Glutamatergic neuron (in vitro differentiated cells): ENCODE data around the gene PAMR1. TPM values are rescaled to one million over a fixed set of nuclear protein-coding genes. Genes with fewer than 3 reads are reported as not detected.

Source experiments
- DNase-seq: peaks from one replicate; pipeline ENCODE4 v3.0.0; 2022
- H3K27ac Mint-ChIP-seq: one replicate; pipeline ENCODE4 v1.8.0; 2020; ENCODE audit warnings: mild to moderate bottlenecking, mixed read lengths, inconsistent platforms; ENCODE audit not compliant: unreplicated experiment
- H3K27me3 Mint-ChIP-seq: one replicate; pipeline ENCODE4 v1.8.0; 2020; ENCODE audit warnings: mild to moderate bottlenecking, moderate library complexity, mixed read lengths, inconsistent platforms; ENCODE audit not compliant: unreplicated experiment
- H3K36me3 Mint-ChIP-seq: one replicate; pipeline ENCODE4 v1.8.0; 2020; ENCODE audit warnings: mild to moderate bottlenecking, mixed read lengths, inconsistent platforms; ENCODE audit not compliant: unreplicated experiment
- H3K4me1 Mint-ChIP-seq: one replicate; pipeline ENCODE4 v1.8.0; 2020; ENCODE audit warnings: mild to moderate bottlenecking, low read depth, mixed read lengths, inconsistent platforms; ENCODE audit not compliant: unreplicated experiment
- H3K4me3 Mint-ChIP-seq: one replicate; pipeline ENCODE4 v1.8.0; 2020; ENCODE audit warnings: mild to moderate bottlenecking, mixed read lengths, inconsistent platforms; ENCODE audit not compliant: unreplicated experiment
- H3K9me3 Mint-ChIP-seq: one replicate; pipeline ENCODE4 v1.8.0; 2020; ENCODE audit warnings: mild to moderate bottlenecking, moderate library complexity, mixed read lengths, inconsistent platforms; ENCODE audit not compliant: unreplicated experiment
- total RNA-seq: library from RNA; stranded (reverse); fragmentation: NEBNext Ultra II Directional; extraction: Animal tissue kit (Norgen Biotek cat#: 25700); gene quantifications from one replicate; pipeline ENCODE4 v1.2.1, GENCODE V29; 2021; ENCODE audit not compliant: unreplicated experiment
- TF ChIP-seq, protein P1 (sequence below): fragments of 200-600 bp; sonication (generic); IDR thresholded peaks from one replicate; pipeline ENCODE4 v1.5.0; 2021; ENCODE audit not compliant: partially characterized antibody, unreplicated experiment

The PAMR1 gene
- total RNA-seq, 1 donor from 2014 or later: 10.6 TPM

GRCh38 chr11:35564245-35564595, 38.8 kb upstream of the PAMR1 start:
- Mint-ChIP-seq H3K36me3 (peaks cover 6% of the 10 kb centered on the region), H3K27ac (no peak overlapping the region), H3K9me3 (no peaks in the 10 kb centered on the region), H3K4me1 (no peaks in the 10 kb centered on the region), H3K27me3 (peaks cover 4% of the 10 kb centered on the region), H3K4me3 (no peak overlapping the region)
- no peak for DNase-seq
- TF ChIP-seq, protein P1, sequence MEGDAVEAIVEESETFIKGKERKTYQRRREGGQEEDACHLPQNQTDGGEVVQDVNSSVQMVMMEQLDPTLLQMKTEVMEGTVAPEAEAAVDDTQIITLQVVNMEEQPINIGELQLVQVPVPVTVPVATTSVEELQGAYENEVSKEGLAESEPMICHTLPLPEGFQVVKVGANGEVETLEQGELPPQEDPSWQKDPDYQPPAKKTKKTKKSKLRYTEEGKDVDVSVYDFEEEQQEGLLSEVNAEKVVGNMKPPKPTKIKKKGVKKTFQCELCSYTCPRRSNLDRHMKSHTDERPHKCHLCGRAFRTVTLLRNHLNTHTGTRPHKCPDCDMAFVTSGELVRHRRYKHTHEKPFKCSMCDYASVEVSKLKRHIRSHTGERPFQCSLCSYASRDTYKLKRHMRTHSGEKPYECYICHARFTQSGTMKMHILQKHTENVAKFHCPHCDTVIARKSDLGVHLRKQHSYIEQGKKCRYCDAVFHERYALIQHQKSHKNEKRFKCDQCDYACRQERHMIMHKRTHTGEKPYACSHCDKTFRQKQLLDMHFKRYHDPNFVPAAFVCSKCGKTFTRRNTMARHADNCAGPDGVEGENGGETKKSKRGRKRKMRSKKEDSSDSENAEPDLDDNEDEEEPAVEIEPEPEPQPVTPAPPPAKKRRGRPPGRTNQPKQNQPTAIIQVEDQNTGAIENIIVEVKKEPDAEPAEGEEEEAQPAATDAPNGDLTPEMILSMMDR: no peak

DNA sequence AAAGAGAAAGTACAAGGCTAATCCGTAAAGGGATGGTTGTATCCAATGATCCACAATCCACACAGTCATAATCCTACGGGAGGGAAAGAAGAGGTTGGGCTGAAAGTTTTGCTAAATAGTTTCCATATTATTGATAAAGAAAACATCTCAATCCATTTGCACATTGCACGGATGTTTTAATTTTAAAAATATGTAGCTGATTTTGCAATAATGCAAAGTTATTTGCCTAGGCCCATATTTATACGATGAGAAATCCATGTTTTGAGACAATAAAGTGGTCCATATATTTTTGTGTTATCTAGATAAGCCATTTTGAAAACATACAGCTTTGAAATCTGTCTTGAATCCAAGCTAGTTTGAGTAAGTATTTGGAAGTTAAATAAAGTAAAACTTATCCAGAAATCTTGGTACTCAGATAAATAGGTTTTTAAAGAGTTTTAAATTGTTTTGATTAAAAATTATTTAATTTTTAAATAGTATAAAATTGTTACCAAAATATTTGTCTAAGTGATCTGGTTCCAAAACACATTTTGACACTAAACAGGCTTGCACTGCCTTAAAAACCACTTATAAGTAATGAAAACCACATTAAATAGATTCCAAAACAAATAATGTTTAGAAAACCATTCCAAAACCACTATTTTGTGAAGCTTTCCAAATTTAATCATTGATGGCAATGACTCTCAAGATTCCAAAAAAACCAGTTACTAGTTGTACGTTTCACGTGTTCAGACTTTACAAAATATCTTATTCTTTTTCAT, 38.2 kb upstream of the PAMR1 start:
- TF ChIP-seq, protein P1: no peak
- H3K9me3 Mint-ChIP-seq: no peaks in the 10 kb centered on the region
- H3K36me3 Mint-ChIP-seq: peaks cover 2% of the 10 kb centered on the region
- peaks cover 4% of the 10 kb centered on the region for H3K27me3 Mint-ChIP-seq
- no peaks in the 10 kb centered on the region for H3K4me1 Mint-ChIP-seq
- no peak for DNase-seq
- H3K27ac Mint-ChIP-seq: no peak overlapping the region
- no peak overlapping the region for H3K4me3 Mint-ChIP-seq

- Mint-ChIP-seq H3K36me3 (no peaks in the 10 kb centered on the region), H3K4me3 (no peak overlapping the region), H3K27ac (no peak overlapping the region), H3K27me3 (peaks cover 4% of the 10 kb centered on the region), H3K4me1 (peaks cover 2% of the 10 kb centered on the region), H3K9me3 (no peaks in the 10 kb centered on the region)
- TF ChIP-seq, protein P1: no peak
- no peak for DNase-seq
Measured at GRCh38 chr11:35559949-35560348, 34.5 kb upstream of the PAMR1 start.

GRCh38 chr11:35558513-35558912, 33.1 kb upstream of the PAMR1 start:
- Mint-ChIP-seq H3K27ac (no peak overlapping the region), H3K4me3 (no peak overlapping the region), H3K4me1 (peaks cover 5% of the 10 kb centered on the region), H3K27me3 (peaks cover 4% of the 10 kb centered on the region), H3K36me3 (no peaks in the 10 kb centered on the region), H3K9me3 (no peaks in the 10 kb centered on the region)
- TF ChIP-seq, protein P1: no peak
- no peak for DNase-seq

DNA sequence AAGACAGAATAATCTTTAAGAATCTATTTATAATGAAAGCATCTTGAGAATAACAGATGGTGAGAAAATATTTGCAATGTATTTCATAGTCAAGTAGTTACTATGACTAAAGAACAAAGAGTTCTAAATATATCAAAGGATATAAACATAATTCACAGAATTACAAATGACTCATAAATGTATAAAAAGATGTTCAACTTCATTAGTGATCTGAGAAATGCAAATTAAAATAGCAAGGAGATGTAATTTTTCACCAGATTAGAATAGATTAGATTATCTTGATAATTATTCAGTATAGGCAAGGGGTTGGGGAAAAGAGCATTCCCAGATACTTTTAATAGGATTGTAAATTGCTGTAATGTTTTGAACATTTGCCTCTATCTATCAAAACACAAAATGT, 30.1 kb upstream of the PAMR1 start:
- peaks cover 7% of the 10 kb centered on the region for H3K4me1 Mint-ChIP-seq
- H3K27ac Mint-ChIP-seq: no peak overlapping the region
- no peak for DNase-seq
- peaks cover 6% of the 10 kb centered on the region for H3K27me3 Mint-ChIP-seq
- TF ChIP-seq, protein P1: no peak
- H3K9me3 Mint-ChIP-seq: no peaks in the 10 kb centered on the region
- no peaks in the 10 kb centered on the region for H3K36me3 Mint-ChIP-seq
- H3K4me3 Mint-ChIP-seq: no peak overlapping the region
